BE2C (cell line): Measurements from ENCODE around the gene PURA.

Experiments
- DNase-seq: peaks from one replicate; pipeline ENCODE4 v3.0.0-alpha.2; 2020
- H3K27me3 ChIP-seq: fragments of 250-450 bp; sonication (Bioruptor Pico); 2 replicates; pipeline ENCODE4 v1.5.1; 2020; ENCODE audit warnings: mild to moderate bottlenecking
- H3K36me3 ChIP-seq: fragments of 250-450 bp; sonication (Bioruptor Pico); 2 replicates; pipeline ENCODE4 v1.5.1; 2020; ENCODE audit warnings: mild to moderate bottlenecking
- H3K4me1 ChIP-seq: fragments of 250-450 bp; sonication (Bioruptor Pico); 2 replicates; pipeline ENCODE4 v1.5.1; 2020
- H3K4me3 ChIP-seq: 2 replicates; pipeline ENCODE4 v1.5.1; 2011; ENCODE audit warnings: low read depth, low read length
- H3K9me3 ChIP-seq: fragments of 250-450 bp; sonication (Bioruptor Pico); 2 replicates; pipeline ENCODE4 v1.5.1; 2020
- TF ChIP-seq, protein P1 (sequence below): IDR thresholded peaks from 2 replicates; pipeline ENCODE4 v1.5.1; 2012; ENCODE audit warnings: mild to moderate bottlenecking, low read depth, low read length

PURA gene

GRCh38 chr5:140107312-140108092 is 6.4 kb upstream of the PURA start:
- Histone ChIP-seq H3K4me3 (peak overlapping the region; percentile 78), H3K4me1 (no peaks in the 10 kb centered on the region), H3K9me3 (no peaks in the 10 kb centered on the region), H3K27me3 (peaks cover 32% of the 10 kb centered on the region), H3K36me3 (no peaks in the 10 kb centered on the region)
- TF ChIP-seq, protein P1, sequence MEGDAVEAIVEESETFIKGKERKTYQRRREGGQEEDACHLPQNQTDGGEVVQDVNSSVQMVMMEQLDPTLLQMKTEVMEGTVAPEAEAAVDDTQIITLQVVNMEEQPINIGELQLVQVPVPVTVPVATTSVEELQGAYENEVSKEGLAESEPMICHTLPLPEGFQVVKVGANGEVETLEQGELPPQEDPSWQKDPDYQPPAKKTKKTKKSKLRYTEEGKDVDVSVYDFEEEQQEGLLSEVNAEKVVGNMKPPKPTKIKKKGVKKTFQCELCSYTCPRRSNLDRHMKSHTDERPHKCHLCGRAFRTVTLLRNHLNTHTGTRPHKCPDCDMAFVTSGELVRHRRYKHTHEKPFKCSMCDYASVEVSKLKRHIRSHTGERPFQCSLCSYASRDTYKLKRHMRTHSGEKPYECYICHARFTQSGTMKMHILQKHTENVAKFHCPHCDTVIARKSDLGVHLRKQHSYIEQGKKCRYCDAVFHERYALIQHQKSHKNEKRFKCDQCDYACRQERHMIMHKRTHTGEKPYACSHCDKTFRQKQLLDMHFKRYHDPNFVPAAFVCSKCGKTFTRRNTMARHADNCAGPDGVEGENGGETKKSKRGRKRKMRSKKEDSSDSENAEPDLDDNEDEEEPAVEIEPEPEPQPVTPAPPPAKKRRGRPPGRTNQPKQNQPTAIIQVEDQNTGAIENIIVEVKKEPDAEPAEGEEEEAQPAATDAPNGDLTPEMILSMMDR: peak; percentile 12; the same call in 1 of the 2 replicates
- DNase-seq: peak; percentile 95

- Histone ChIP-seq H3K27me3 (peaks cover 32% of the 10 kb centered on the region), H3K36me3 (no peaks in the 10 kb centered on the region), H3K9me3 (no peaks in the 10 kb centered on the region), H3K4me3 (peak overlapping the region; percentile 78), H3K4me1 (no peaks in the 10 kb centered on the region)
- peak; percentile 28 for DNase-seq
- TF ChIP-seq, protein P1: no peak
Measured at GRCh38 chr5:140108093-140109017, 5.6 kb upstream of the PURA start.

GRCh38 chr5:140109018-140109758 is 4.7 kb upstream of the PURA start:
- Histone ChIP-seq H3K4me1 (no peaks in the 10 kb centered on the region), H3K9me3 (no peaks in the 10 kb centered on the region), H3K27me3 (peaks cover 32% of the 10 kb centered on the region), H3K4me3 (peak overlapping the region; percentile 78), H3K36me3 (no peaks in the 10 kb centered on the region)
- DNase-seq: no peak
- TF ChIP-seq, protein P1: no peak

- DNase-seq: no peak
- Histone ChIP-seq H3K27me3 (peaks cover 32% of the 10 kb centered on the region), H3K36me3 (no peaks in the 10 kb centered on the region), H3K9me3 (no peaks in the 10 kb centered on the region), H3K4me1 (no peaks in the 10 kb centered on the region), H3K4me3 (no peak overlapping the region)
- TF ChIP-seq, protein P1: no peak
Measured at GRCh38 chr5:140109759-140110645, 3.9 kb upstream of the PURA start.

GRCh38 chr5:140110646-140110957 is 3.3 kb upstream of the PURA start:
- Histone ChIP-seq H3K27me3 (peaks cover 32% of the 10 kb centered on the region), H3K9me3 (no peaks in the 10 kb centered on the region), H3K4me3 (no peak overlapping the region), H3K4me1 (no peaks in the 10 kb centered on the region), H3K36me3 (no peaks in the 10 kb centered on the region)
- no peak for DNase-seq
- TF ChIP-seq, protein P1: no peak
